Kidney (tissue), 14 donors: ENCODE data around the gene RALGDS. TPM values are rescaled to one million over a fixed set of nuclear protein-coding genes. Genes with fewer than 3 reads are reported as not detected.

Experiments used
- DNase-seq, 5 donors: peaks; one replicate each; pipeline ENCODE4 v3.0.0-alpha.2; 2013 to 2020
- FAIRE-seq: peaks from 2 replicates; lab custom pipeline; 2012; peaks lifted over from hg19 to GRCh38; lab: Jason Lieb, UNC
- H3K27ac ChIP-seq, 2 donors: one replicate each; pipeline ENCODE4 v1.7.0; 2013; ENCODE audit warnings: low read depth in 2 of 2, low read length in 2 of 2, inconsistent platforms in 1 of 2
- H3K27me3 ChIP-seq: one replicate; pipeline ENCODE4 v1.7.1; 2013; ENCODE audit warnings: low read length, inconsistent platforms; ENCODE audit not compliant: control insufficient read depth, insufficient read depth
- H3K36me3 ChIP-seq, 3 donors: one replicate each; pipeline versions ENCODE4 v1.7.0 to v1.7.1; 2013; ENCODE audit warnings: low read length in 3 of 3, control low read depth in 1 of 3, inconsistent platforms in 1 of 3; ENCODE audit not compliant: insufficient read depth in 3 of 3, control insufficient read depth in 2 of 3
- H3K4me1 ChIP-seq, 3 donors: one replicate each; pipeline versions ENCODE4 v1.7.0 to v1.7.1; 2013; ENCODE audit warnings: low read length in 3 of 3, inconsistent platforms in 1 of 3, low read depth in 1 of 3; ENCODE audit not compliant: control insufficient read depth in 2 of 3, insufficient read depth in 2 of 3
- H3K4me3 ChIP-seq, 3 donors: one replicate each; pipeline versions ENCODE4 v1.7.0 to v1.8.1; 2013; ENCODE audit warnings: low read length in 3 of 3, control low read depth in 1 of 3, inconsistent platforms in 1 of 3
- H3K9ac ChIP-seq, 3 donors: one replicate each; pipeline versions ENCODE4 v1.7.0 to v1.7.1; 2013; ENCODE audit warnings: low read length in 3 of 3, control low read depth in 1 of 3, inconsistent platforms in 1 of 3
- H3K9me3 ChIP-seq, 3 donors: one replicate each; pipeline versions ENCODE4 v1.7.0 to v1.7.1; 2013; ENCODE audit warnings: low read length in 3 of 3, control low read depth in 1 of 3, inconsistent platforms in 1 of 3; ENCODE audit not compliant: control insufficient read depth in 2 of 3, insufficient read depth in 1 of 3
- intact Hi-C: fragments of 100-400 bp; cut with DNase I; formaldehyde crosslinking; loops from one replicate; pipeline ENCODE4 v1.11.1; 2022
- polyA plus RNA-seq: library from polyadenylated mRNA; stranded (reverse); fragments of 350-450 nt; fragmentation: Illumina TruSeq; extraction: RNeasy Lipid Tissue Mini Kit (QIAGEN cat#74804); gene quantifications from one replicate; pipeline ENCODE4 v1.2.3, GENCODE V29; 2014; ENCODE audit warnings: low read depth, low replicate concordance; ENCODE audit not compliant: insufficient read depth
- total RNA-seq: library from RNA; stranded (reverse); fragmentation: NEBNext Ultra II Directional; extraction: Animal tissue kit (Norgen Biotek cat#: 25700); gene quantifications from one replicate; pipeline ENCODE4 v1.2.1, GENCODE V29; 2021
- TF ChIP-seq, protein P1 (sequence below): IDR thresholded peaks from 3 replicates; pipeline ENCODE4 v1.5.1; 2012; ENCODE audit warnings: mild to moderate bottlenecking, moderate library complexity, borderline replicate concordance; ENCODE audit not compliant: insufficient read depth; ENCODE audit errors: extremely low read depth
- donor health status: control.
- donor health status: control.
- donor health status: control.
- donor health status: control.
- donor health status: control.
- donor health status: DM: yes; HTN: yes; CAD: no.
- donor health status: Normal renal cell carcinoma (clear cell type).

RALGDS gene
- total and polyA plus RNA-seq, 2 donors from 2014 or later, result 13.0 to 43.3 TPM

GRCh38 chr9:133051966-133052539, 69.0 kb downstream of the RALGDS start:
- H3K9me3 ChIP-seq, result no peaks in the 10 kb centered on the region
- H3K4me3 ChIP-seq, result no peak overlapping the region
- no peaks in the 10 kb centered on the region for H3K27me3 ChIP-seq
- intact Hi-C loops, result no loop called here
- H3K4me1 ChIP-seq, result no peaks in the 10 kb centered on the region
- H3K9ac ChIP-seq, result no peak overlapping the region
- FAIRE-seq (no peak), DNase-seq (peak in 1 of 5 donors; percentile 48)
- H3K27ac ChIP-seq, result no peak overlapping the region
- TF ChIP-seq, protein P1, sequence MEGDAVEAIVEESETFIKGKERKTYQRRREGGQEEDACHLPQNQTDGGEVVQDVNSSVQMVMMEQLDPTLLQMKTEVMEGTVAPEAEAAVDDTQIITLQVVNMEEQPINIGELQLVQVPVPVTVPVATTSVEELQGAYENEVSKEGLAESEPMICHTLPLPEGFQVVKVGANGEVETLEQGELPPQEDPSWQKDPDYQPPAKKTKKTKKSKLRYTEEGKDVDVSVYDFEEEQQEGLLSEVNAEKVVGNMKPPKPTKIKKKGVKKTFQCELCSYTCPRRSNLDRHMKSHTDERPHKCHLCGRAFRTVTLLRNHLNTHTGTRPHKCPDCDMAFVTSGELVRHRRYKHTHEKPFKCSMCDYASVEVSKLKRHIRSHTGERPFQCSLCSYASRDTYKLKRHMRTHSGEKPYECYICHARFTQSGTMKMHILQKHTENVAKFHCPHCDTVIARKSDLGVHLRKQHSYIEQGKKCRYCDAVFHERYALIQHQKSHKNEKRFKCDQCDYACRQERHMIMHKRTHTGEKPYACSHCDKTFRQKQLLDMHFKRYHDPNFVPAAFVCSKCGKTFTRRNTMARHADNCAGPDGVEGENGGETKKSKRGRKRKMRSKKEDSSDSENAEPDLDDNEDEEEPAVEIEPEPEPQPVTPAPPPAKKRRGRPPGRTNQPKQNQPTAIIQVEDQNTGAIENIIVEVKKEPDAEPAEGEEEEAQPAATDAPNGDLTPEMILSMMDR, result no peak
- peaks cover 0 to 46% (median 26%) of the 10 kb centered on the region in 3 donors for H3K36me3 ChIP-seq

DNA sequence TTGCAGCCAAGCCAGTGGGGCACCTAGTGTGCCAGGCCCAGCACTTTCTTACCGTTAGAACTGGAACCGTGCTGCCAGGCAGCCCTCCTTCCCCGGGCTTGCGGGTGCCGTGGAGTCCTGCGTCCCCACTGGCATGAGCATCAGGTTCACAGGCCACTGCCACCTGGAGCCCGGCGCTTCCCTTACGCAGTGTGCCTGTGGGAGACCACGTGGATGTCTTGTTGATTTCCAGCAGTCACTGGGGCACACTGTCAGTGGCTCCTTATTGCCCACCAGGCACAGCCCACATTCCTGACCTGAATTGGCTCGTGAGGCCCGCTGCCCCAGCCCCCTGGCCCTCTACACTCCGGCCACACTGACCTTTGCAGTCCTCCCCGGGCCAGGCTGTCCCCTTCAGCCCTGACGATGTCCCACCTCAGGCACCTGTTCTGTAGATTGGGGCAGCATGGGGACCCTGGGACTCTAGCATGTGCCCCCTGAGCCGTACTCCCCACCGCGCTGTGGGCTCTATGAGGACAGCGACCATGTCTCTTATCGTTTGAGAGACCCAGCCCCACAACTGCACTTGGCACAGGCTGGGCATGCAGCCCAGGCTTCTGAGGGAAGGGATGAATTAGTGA, 69.6 kb downstream of the RALGDS start:
- DNase-seq (peak in 1 of 5 donors; percentile 41), FAIRE-seq (no peak)
- no peak overlapping the region for H3K27ac ChIP-seq
- H3K27me3 ChIP-seq, result no peaks in the 10 kb centered on the region
- no peak overlapping the region for H3K4me3 ChIP-seq
- no peaks in the 10 kb centered on the region for H3K4me1 ChIP-seq
- no peaks in the 10 kb centered on the region for H3K9me3 ChIP-seq
- H3K9ac ChIP-seq, result no peak overlapping the region
- TF ChIP-seq, protein P1, result no peak
- intact Hi-C loops, result no loop called here
- H3K36me3 ChIP-seq, result peaks cover 0 to 44% (median 27%) of the 10 kb centered on the region in 3 donors

GRCh38 chr9:133050781-133051180, 70.3 kb downstream of the RALGDS start:
- no peak for FAIRE-seq
- Histone ChIP-seq H3K27ac (no peak overlapping the region), H3K4me3 (no peak overlapping the region), H3K9me3 (no peaks in the 10 kb centered on the region), H3K27me3 (no peaks in the 10 kb centered on the region), H3K9ac (no peak overlapping the region), H3K36me3 (peaks cover 0 to 41% (median 28%) of the 10 kb centered on the region in 3 donors), H3K4me1 (no peaks in the 10 kb centered on the region)
- DNase-seq, result no peak
- TF ChIP-seq, protein P1, result no peak
- intact Hi-C loops, result no loop called here
